ENCODE results near the gene C3orf80.

DNA sequence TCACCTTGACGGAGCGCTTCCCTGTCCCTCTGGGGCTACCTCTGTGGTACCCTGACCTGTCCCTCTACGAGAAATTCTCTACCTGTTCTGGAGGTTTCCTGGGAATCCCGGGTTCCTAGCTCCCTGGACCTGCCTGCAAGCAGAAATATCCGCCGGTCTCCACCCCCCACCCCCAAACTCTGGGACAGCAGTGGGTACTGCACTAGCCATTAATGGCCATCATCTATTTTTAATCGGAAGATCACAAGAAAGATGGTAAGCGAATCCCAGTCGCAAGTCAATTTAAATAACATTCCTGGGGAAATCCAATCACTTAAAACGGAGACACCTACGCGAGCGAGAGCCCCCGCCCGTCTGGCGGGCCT, 429 bp upstream of the C3orf80 start:
- TF ChIP-seq POLR2A (IDR thresholded peaks at IDR 0.05) (no peak), POLR2AphosphoS5 (IDR thresholded peaks at IDR 0.05) (no peak)

All from sigmoid colon (tissue), 4 donors.